Left renal pelvis (tissue), 4 donors: ENCODE results near the gene TMEM164. TPM values are rescaled to one million over a fixed set of nuclear protein-coding genes. Genes with fewer than 3 reads are reported as not detected.

Experiments
- DNase-seq, 4 donors: peaks; one replicate each; pipeline ENCODE4 v3.0.0-alpha.2; 2013; ENCODE audit warnings: low read depth in 4 of 4, low spot score in 3 of 4
- polyA plus RNA-seq, 4 donors: library from polyadenylated mRNA; unstranded; fragments of 120-200 nt; gene quantifications; one replicate each; pipeline ENCODE4 v1.2.1, GENCODE V29; 2013; ENCODE audit not compliant: insufficient read length in 4 of 4

TMEM164 gene
- polyA plus RNA-seq, 4 donors = 12.4 to 41.4 (median 37.9) TPM

GRCh38 chrX:110159865-110160264, 157.0 kb downstream of the TMEM164 start:
- DNase-seq = no peak

- DNase-seq = no peak
Observed at GRCh38 chrX:110161361-110161686, 158.4 kb downstream of the TMEM164 start.

- DNase-seq = no peak
Observed at GRCh38 chrX:110162131-110162530, 159.2 kb downstream of the TMEM164 start.

- no peak for DNase-seq
Observed at GRCh38 chrX:110162867-110163266, 160.0 kb downstream of the TMEM164 start.

GRCh38 chrX:110163488-110163887, 160.6 kb downstream of the TMEM164 start:
- DNase-seq = no peak

GRCh38 chrX:110167952-110168451, 165.1 kb downstream of the TMEM164 start:
- no peak for DNase-seq

- no peak for DNase-seq
Observed at GRCh38 chrX:110168585-110168984, 165.7 kb downstream of the TMEM164 start.

GRCh38 chrX:110170029-110170428, 167.1 kb downstream of the TMEM164 start:
- no peak for DNase-seq

GRCh38 chrX:110171442-110171841, 168.5 kb downstream of the TMEM164 start:
- DNase-seq = no peak

- DNase-seq = no peak
Observed at GRCh38 chrX:110172215-110172614, 169.3 kb downstream of the TMEM164 start.

- DNase-seq = no peak
Observed at GRCh38 chrX:110173192-110174175, 170.6 kb downstream of the TMEM164 start.

GRCh38 chrX:110175146-110175545, 172.2 kb downstream of the TMEM164 start:
- no peak for DNase-seq

- no peak for DNase-seq
Observed at GRCh38 chrX:110175696-110176095, 172.8 kb downstream of the TMEM164 start.

- no peak for DNase-seq
Observed at GRCh38 chrX:110178179-110178865, 175.4 kb downstream of the TMEM164 start.

- DNase-seq = no peak
Observed at GRCh38 chrX:110180176-110180927, 177.4 kb downstream of the TMEM164 start.

- no peak for DNase-seq
Observed at GRCh38 chrX:110180928-110181310, 178.0 kb downstream of the TMEM164 start.

- no peak for DNase-seq
Observed at GRCh38 chrX:110181459-110182137, 178.7 kb downstream of the TMEM164 start.

- DNase-seq = no peak
Observed at GRCh38 chrX:110182362-110182761, 179.4 kb downstream of the TMEM164 start.

GRCh38 chrX:110182865-110183264, 180.0 kb downstream of the TMEM164 start:
- DNase-seq = no peak

- DNase-seq = no peak
Observed at GRCh38 chrX:110183314-110183713, 180.4 kb downstream of the TMEM164 start.
